OCI-LY3 (cell line): Measurements from ENCODE around the gene CRYBG1.

Experiments used
- H2AFZ ChIP-seq: fragments of 200-600, 300-600 bp; shearing (Covaris generic); 2 replicates; pipeline ENCODE4 v1.6.0; 2014; ENCODE audit warnings: antibody characterized with exemption, low read depth, low read length
- H3K27ac ChIP-seq: fragments of 200-600, 300-600 bp; sonication (generic); 2 replicates; pipeline ENCODE4 v1.5.1; 2014; ENCODE audit warnings: mild to moderate bottlenecking, low read length, moderate library complexity, mixed read lengths
- H3K27me3 ChIP-seq: fragments of 200-600, 300-600 bp; sonication (generic); 2 replicates; pipeline ENCODE4 v1.6.1; 2014; ENCODE audit warnings: low read depth, low read length, mixed read lengths
- H3K36me3 ChIP-seq: fragments of 200-600, 300-600 bp; sonication (generic); replicated peaks from 2 replicates; pipeline ENCODE3; 2014; ENCODE audit warnings: low read depth, low read length, mixed read lengths
- H3K4me1 ChIP-seq: fragments of 300-600, 200-600 bp; sonication (generic); 2 replicates; pipeline ENCODE4 v1.6.1; 2014; ENCODE audit warnings: low read length, mixed read lengths
- H3K4me2 ChIP-seq: fragments of 200-600, 300-600 bp; sonication (generic); 2 replicates; pipeline ENCODE4 v1.6.1; 2014; ENCODE audit warnings: low read length, mixed read lengths
- H3K4me3 ChIP-seq: fragments of 300-600, 200-600 bp; sonication (generic); 2 replicates; pipeline ENCODE4 v1.5.1; 2014; ENCODE audit warnings: antibody characterized with exemption, mild to moderate bottlenecking, low read length, moderate library complexity
- H3K79me2 ChIP-seq: fragments of 300-600, 200-600 bp; shearing (Covaris generic); 2 replicates; pipeline ENCODE4 v1.6.1; 2014; ENCODE audit warnings: mild to moderate bottlenecking, low read length, mixed read lengths
- H3K9ac ChIP-seq: fragments of 300-600, 200-600 bp; shearing (Covaris generic); 2 replicates; pipeline ENCODE4 v1.6.0; 2014; ENCODE audit warnings: mild to moderate bottlenecking, low read length, moderate library complexity
- H3K9me3 ChIP-seq: fragments of 200-600, 300-600 bp; shearing (Covaris generic); 2 replicates; pipeline ENCODE4 v1.6.1; 2014; ENCODE audit warnings: low read length, mixed read lengths; ENCODE audit not compliant: insufficient read depth
- H4K20me1 ChIP-seq: fragments of 200-600, 300-600 bp; sonication (generic); 2 replicates; pipeline ENCODE4 v1.6.1; 2016; ENCODE audit warnings: low read length, mixed read lengths; ENCODE audit not compliant: insufficient read depth
- CTCF ChIP-seq: fragments of 200-600, 300-600 bp; sonication (generic); IDR thresholded peaks from 2 replicates; pipeline ENCODE4 v1.5.1; 2014; ENCODE audit warnings: antibody characterized with exemption, low read length, low read depth
- EZH2phosphoT487 ChIP-seq: fragments of 200-600 bp; shearing (Covaris generic); IDR thresholded peaks from 2 replicates; pipeline ENCODE4 v1.6.1; 2018; ENCODE audit warnings: antibody characterized with exemption, mixed run types, low read depth

CRYBG1 gene

GRCh38 chr6:106363401-106364138 is 3.1 kb downstream of the CRYBG1 start:
- H3K9me3 ChIP-seq = no peaks in the 10 kb centered on the region
- H3K27ac ChIP-seq = no peak overlapping the region
- H3K4me2 ChIP-seq = no peak overlapping the region
- H3K4me3 ChIP-seq = no peak overlapping the region
- TF ChIP-seq CTCF = no peak
- no peak for TF ChIP-seq EZH2phosphoT487
- H2AFZ ChIP-seq = no peak overlapping the region
- no peaks in the 10 kb centered on the region for H3K36me3 ChIP-seq
- H3K4me1 ChIP-seq = peaks cover 4% of the 10 kb centered on the region; the same call in 1 of the 2 replicates
- H3K79me2 ChIP-seq = no peaks in the 10 kb centered on the region
- H3K27me3 ChIP-seq = peaks cover 8% of the 10 kb centered on the region; the same call in 1 of the 2 replicates
- no peaks in the 10 kb centered on the region for H4K20me1 ChIP-seq
- no peak overlapping the region for H3K9ac ChIP-seq

- Histone ChIP-seq H3K9ac (no peak overlapping the region), H4K20me1 (no peaks in the 10 kb centered on the region), H3K9me3 (no peaks in the 10 kb centered on the region), H3K4me2 (no peak overlapping the region), H3K4me1 (peaks cover 10% of the 10 kb centered on the region), H3K36me3 (no peaks in the 10 kb centered on the region), H3K27me3 (peaks cover 5% of the 10 kb centered on the region; the same call in 1 of the 2 replicates), H3K27ac (no peak overlapping the region), H3K4me3 (no peak overlapping the region), H2AFZ (no peak overlapping the region), H3K79me2 (no peaks in the 10 kb centered on the region)
- TF ChIP-seq CTCF = no peak
- TF ChIP-seq EZH2phosphoT487 = no peak
Observed at GRCh38 chr6:106369739-106370138, 9.2 kb downstream of the CRYBG1 start.

- Histone ChIP-seq H4K20me1 (no peaks in the 10 kb centered on the region), H3K4me2 (no peak overlapping the region), H3K36me3 (no peaks in the 10 kb centered on the region), H3K27me3 (peaks cover 5% of the 10 kb centered on the region; the same call in 1 of the 2 replicates), H3K79me2 (no peaks in the 10 kb centered on the region), H3K9ac (no peak overlapping the region), H3K4me1 (peaks cover 10% of the 10 kb centered on the region), H2AFZ (no peak overlapping the region), H3K4me3 (no peak overlapping the region), H3K27ac (no peak overlapping the region), H3K9me3 (no peaks in the 10 kb centered on the region)
- TF ChIP-seq CTCF (no peak), EZH2phosphoT487 (no peak)
Observed at GRCh38 chr6:106370639-106371038, 10.1 kb downstream of the CRYBG1 start.

- Histone ChIP-seq H3K4me3 (no peak overlapping the region), H3K36me3 (no peaks in the 10 kb centered on the region), H3K27me3 (peaks cover 5% of the 10 kb centered on the region; the same call in 1 of the 2 replicates), H3K79me2 (no peaks in the 10 kb centered on the region), H3K27ac (no peak overlapping the region), H4K20me1 (no peaks in the 10 kb centered on the region), H2AFZ (no peak overlapping the region), H3K9me3 (no peaks in the 10 kb centered on the region), H3K4me2 (no peak overlapping the region), H3K4me1 (peaks cover 28% of the 10 kb centered on the region), H3K9ac (no peak overlapping the region)
- no peak for TF ChIP-seq CTCF
- TF ChIP-seq EZH2phosphoT487 = no peak
Observed at GRCh38 chr6:106372838-106373501, 12.5 kb downstream of the CRYBG1 start.
